GM10847 (cell line): Measurements from ENCODE around the gene MMP24OS.

Experiments used
- POLR2A ChIP-seq: IDR thresholded peaks from 2 replicates; pipeline ENCODE4 v1.6.1; 2011; ENCODE audit not compliant: insufficient read length; ENCODE audit errors: extremely low read depth

Gene MMP24OS

DNA sequence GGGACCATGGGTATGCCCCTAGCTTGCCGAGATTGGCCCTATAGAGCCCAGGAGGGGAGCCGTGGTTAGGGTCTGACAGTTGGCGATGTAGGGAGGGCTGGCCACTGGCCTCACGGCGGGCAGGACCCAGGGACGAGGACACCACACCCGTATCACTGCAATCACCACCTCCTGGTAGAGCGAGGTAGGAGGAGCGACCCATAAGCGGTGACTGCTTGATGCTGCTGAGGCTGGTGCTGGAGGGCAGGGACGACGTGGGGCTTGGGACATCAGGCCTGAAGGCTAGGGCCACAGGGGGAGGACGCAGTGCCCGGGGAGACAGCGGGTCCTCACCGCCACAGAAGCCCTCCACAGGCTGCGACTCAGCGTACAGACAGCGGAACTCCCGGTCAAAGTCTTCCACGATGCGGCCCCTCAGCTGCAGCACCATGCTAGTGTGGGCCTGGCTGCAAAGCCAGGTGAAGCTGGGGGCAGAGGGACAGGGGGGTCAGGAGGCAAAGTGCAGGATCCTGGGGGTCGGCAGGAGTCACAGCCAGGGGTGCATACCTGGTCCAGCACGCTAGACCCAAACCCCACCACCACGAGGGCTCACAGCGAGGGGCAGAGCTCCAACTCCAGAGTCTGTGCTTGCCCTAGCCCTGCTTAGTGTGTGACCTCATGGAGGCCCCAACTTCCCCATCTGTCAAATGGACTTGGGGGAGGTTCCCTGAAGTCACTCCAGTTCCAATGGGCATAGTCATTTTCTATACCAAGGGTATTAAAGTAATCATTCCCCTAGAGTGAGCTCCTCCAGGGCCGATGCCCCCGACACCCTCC, 9.8 kb upstream of the MMP24OS start:
- TF ChIP-seq POLR2A, result no peak

DNA sequence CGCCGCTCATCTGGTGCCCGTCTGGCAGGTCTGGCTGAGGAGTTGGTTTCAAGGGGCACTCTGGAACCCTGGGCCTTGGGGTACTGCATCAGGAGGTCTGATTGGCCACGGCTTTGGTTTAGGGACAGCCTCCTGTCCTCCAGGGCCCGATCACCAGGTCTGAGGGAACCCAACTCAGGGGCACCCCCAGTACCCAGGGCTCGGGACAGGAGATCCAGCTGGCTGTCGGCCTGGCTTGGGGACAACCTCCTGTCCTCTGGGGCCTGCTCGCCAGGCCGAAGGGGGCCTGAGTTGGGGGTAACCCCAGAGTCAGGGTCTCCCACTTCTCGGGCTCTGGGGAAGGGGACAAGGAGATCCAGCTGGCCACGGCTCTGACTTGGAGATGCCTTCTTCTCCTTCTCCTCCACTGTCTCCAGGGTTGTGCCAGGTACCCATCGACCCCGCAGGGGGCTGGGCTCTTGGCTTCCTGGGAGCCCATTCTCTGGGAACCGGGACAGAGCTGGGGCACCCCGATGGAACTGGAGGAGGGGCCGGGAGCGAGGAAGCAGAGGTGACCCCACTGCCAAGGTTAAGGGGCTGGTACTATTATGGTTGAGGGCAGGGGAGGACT, 9.1 kb upstream of the MMP24OS start:
- TF ChIP-seq POLR2A, result no peak

DNA sequence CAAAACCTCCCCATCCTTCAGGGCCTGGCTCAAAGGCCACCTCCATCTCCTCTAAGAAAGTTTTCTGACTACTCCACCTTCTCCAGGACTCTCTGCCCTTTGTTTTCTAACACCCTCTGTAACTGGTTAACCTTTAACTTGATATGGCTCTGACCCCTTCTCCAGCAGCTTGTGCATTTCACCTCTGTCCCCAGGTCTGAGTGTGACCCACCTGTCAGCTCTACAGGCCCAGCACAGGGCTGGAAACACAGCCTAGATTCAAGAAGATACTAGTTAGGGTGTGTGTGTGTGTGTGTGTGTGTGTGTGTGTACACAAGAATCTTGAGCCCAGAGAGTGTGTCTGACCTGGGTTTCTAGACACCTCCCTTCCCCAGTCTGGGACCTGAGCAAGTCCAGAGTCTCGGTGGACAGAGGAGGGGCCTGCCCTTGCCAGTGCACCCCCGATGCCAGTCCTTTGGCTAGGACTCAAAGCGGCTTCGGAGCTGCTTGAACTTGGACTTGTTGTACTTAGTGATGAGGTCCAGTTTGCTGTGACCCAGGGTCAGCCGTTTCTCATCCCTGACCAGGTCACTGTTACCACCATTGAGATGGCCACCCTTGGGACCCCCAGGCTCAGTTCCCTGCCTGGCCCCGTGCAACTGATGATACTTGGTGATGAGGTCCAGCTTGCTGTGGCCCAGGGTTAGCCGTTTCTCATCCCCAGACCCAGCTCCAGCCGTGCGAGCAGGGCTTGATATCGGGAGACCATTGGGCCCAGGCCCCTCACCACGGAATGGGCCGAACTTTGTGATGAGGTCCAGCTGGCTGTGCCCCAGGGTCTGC, 8.4 kb upstream of the MMP24OS start:
- no peak for TF ChIP-seq POLR2A

DNA sequence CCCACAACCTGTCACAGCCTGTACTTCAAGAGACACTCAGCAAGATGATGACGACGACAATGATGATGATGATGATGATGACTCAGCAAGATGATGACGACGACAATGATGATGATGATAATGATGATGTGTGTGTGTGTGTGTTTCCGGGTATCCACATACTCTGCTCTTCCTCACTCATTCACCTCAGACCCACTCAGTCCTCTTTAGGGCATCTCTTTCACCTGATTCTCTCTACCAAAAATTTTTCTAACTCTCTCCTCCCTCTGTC, 7.8 kb upstream of the MMP24OS start:
- TF ChIP-seq POLR2A, result no peak

DNA sequence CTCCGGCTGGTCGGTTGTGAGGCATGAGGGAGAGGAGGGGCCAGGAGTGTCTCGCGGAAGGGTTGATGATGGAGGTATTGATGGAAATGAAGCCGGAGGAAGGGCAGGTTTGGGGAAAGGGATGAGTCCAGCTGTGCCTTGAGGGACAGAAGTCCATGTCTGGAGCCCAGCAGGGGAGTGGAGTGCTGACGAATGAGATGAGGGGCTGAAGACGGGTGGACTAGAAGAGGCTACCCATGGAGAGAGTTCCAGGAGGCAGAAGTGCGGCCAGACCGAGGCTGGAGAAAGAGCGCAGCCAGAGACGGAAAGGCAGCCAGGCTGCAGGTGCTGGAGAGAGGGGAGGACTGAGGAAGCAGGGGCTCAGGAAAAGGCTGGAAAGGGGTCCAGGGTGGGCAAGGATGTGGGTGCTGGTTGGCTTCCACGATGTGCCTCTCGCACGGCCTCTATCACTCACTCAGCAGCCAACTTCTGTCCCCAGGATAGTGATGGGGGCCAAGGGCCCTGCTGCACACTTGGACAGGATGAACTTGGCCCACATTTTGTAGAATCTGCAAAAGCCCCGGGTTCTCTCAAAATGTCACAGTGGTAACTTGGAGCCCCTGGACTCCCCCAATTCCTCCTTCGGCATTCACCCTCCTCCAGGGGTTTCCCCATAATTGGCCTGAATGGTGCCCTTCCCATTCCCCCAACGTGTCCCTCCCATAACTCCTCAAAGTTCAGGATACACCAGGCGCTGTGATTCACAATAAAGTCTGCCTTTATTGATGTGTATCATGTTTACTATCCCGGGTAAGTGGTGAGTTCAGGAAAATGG, 7.3 kb upstream of the MMP24OS start:
- no peak for TF ChIP-seq POLR2A

DNA sequence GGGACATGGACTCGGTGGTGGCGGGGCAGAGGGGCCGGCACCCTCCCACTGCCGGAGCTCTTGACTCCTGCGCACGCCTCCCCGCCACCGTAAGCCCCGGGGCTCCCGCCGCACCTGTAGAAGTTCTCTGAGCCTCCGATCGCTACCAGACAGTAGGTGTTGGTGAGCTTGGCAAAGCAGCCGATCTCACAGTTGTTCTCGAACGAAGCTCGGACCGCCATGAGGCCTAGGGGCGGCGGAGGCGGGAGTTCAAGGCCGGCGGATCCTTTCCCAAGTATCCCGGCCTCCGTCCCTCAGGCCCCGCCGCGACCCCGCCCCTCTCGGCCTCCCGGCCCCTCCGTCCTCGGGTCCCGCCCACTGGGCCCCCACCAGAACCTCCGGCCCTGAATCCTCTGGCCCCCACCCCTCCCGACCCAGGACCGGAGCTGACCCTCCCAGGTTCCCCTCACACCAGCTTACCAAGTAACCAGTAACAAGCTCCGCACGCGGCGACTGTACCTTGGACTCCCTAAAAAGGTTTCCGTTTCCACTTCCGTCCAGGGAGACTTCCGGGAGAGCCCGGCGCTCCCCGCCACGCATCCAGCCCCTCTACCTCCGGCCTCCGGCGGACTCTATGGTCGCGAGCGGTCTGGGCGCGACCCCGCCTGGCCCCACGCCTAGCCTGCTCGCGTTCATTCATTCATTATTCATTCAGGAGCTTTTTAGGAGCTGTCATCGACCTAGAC, 6.5 kb upstream of the MMP24OS start, which contains the start of gene EIF6:
Gene EIF6, minus strand, starts transcription at position 506 of the 725 bp plus-strand sequence. Its CDS starts 285 bp downstream, at position 221.
- TF ChIP-seq POLR2A, result peak; percentile 76

DNA sequence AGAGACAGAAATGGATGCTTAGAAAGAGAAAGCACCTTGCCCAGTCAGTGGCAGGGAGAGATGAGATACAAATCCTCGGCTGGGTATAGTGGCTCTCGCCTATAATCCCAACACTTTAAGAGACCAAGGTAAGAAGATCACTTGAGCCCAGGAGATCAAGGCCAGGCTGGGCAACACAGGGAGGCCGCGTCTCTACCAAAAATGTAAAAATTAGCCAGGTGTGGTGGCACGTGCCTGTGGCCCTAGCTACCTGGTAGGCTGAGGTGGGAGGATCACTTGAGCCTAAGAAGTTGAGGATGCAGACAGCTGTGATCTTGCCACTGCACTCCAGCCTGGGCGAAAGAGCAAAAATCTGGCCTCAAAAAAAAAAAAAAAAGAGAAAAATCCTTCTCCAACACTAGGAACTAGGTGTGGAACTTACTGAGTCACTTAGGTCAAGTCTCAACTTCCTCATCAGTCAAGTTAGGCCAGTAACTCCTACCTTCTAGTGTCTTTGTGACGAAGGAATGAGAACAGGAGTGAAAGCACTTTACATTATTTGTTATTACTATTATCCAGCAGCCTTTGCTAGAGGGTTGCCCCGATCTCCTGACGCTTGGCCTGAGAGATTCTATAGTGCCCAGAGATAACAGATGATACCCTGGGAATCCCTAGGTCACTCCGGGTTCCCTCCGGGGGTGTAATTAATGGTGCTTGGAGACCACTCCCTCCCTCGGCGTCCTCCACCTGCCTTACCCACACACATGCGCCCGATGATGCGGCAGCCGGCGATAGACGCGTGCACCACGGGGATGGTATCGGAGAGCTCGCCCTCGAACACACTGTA, 5.7 kb upstream of the MMP24OS start:
- no peak for TF ChIP-seq POLR2A

DNA sequence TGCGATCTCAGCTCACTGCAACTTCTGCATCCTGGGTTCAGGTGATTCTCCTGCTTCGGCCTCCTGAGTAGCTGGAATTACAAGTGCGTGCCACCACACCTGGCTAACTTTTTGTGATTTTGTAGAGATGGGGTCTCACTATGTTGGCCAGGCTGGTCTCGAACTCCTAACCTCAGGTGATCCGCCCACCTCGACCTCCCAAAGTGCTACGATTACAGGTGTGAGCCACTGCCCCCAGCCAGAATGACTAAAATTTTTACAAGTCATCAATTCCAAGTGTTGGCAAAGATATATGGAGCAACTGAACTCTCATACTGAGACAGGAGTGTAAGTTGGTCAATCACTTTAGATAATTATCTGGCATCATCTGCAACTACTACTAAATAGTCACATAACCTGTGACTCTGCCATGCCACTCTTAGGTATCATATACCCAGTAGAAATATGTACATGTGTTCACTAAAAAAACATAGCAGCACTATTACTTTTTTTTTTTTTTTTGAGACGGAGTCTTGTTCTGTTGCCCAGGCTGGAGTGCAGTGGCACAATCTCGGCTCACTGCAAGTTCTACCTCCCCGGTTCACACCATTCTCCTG, 3.7 kb upstream of the MMP24OS start:
- TF ChIP-seq POLR2A, result no peak

DNA sequence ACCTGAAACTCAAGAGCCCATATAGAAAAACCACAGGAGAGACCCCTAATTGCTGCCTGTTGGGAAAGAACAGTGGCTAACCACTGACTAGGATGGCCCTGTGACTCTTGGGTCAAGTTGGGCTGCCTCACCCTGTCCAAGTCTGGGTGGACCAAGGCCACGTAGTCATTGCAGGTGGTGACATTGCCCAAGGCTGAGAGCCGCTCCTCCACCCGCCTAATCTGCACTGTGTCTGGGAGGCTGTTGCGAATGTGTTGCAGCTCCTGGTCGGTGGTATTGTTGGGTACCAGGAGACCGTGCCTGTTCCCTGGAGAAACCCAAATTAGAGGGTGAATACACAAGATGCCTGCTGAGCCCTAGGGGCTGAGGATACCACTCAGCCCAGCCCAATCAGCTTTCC, 2.6 kb upstream of the MMP24OS start:
- TF ChIP-seq POLR2A, result no peak

DNA sequence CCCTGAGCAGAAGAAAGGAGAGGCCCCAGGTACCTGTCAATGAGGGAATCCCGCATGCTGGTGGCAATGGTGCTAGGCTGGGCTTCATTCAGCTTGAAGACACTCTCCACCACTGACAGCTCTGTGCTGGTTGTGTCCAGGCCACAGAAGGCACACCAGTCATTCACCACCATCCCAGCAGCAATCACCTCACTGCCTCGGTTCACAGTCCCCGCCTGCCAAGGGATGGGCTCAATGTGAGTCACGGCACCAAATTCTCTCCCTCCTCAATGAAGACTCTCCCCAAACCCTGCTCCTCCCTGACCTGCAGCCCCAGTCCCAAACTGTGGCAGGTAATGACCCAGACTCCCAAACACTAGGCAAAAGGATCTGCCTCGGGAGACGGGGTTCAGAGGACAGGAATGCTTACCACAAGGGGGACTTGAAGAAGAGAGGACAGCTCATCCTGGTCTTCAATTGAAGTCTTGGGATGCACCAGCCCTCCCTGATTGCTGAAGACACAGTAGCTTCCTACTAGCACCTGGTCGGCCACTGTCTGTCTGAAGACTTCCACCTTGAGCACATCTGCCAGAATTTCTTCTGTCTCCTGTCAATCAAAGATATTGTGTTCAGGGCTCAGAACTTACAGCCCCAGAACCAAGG, 1.7 kb upstream of the MMP24OS start:
- no peak for TF ChIP-seq POLR2A

DNA sequence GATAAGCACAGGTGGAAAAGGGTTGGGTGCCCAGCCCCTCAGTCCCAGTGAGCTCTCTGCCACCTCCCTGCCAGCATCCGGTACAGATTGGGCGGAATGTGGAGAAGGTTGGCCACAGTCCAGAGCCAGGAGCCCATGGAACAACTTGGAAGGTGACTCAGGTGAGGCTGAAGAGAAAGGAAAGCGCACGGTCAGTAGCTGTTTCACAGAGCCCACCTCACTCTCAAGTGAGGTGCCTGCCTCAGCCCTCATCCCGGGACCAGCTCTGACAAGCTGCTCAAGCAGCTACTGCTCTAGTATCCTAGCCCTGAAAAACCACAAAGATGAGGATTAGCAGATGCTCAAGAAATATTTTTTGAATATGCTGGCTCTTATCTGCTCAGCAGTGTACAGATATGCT, 1.1 kb upstream of the MMP24OS start:
- TF ChIP-seq POLR2A, result no peak

DNA sequence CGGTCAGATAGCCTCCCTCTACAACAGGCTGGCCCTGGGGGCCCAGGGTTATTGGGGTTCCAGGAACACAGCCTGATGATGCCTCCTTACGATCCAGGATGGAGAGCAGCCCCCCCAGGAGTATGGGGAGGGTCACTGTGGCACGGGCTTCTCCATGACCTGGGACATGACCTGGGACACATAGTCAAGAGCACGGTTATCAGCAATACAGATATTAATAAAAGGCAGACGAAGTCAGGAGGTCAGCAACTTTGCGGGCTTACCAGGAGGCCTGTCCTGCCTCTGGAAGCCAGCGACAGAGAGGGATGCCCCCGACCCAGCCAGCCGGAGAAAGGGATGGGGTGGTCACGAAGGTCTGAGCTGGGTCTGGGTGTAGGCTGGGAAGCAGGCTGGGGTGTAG, 795 bp downstream of the MMP24OS start:
- no peak for TF ChIP-seq POLR2A

DNA sequence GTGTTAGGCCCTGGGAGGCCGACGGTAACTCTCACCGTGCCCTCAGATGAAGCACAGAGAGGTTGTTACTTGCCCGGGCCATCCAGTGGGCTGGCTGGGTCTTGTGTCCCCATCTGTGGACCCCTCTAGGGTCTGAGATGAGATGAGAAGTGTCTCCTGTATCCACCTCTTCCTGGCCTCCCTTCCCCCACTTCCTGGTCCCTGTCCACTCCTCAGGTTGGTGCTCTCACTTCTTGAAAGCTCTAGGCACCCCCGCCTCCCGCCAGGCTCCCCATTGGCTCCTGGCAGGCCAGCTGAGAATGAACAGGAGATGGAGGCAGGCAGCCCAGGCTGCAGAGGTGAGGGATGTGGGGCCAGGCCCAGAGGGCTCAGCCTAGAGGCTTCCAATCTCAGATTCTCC, 1.5 kb downstream of the MMP24OS start:
- TF ChIP-seq POLR2A, result no peak
